IMR-90 (cell line): ENCODE results near the gene CDC7. TPM values are rescaled to one million over a fixed set of nuclear protein-coding genes. Genes with fewer than 3 reads are reported as not detected.

Experiments used
- ATAC-seq: fragments of 200-7000 bp; cut with Tn5 transposase; 2 replicates; pipeline ENCODE4 v1.9.1; 2020; ENCODE audit warnings: low read depth, mild to moderate bottlenecking, moderate library complexity
- BruUV-seq: library from RNA; stranded (reverse); fragments of 400-500 nt; replicated peaks from 2 replicates; lab custom pipeline; 2021; lab: Mats Ljungman, UMichigan
- CTCF ChIA-PET: fragments of 300-600 bp; formaldehyde crosslinking; extraction: SDS; loops from one replicate; lab custom pipeline; 2021; ENCODE audit warnings: antibody characterized with exemption; lab: Yijun Ruan, JAX
- POLR2A ChIA-PET: fragments of 300-600 bp; sonication (Branson Sonifier 250); formaldehyde crosslinking; loops from one replicate; lab custom pipeline; 2022; ENCODE audit warnings: antibody characterized with exemption; ENCODE audit not compliant: unreplicated experiment; lab: Charles Lee
- DNase-seq: peaks from one replicate; pipeline ENCODE4 v3.0.0; 2013
- H2AFZ ChIP-seq: replicated peaks from 2 replicates; pipeline ENCODE3; 2013; ENCODE audit warnings: low read length, mild to moderate bottlenecking; ENCODE audit not compliant: poor library complexity
- H2AK5ac ChIP-seq: 2 replicates; pipeline ENCODE4 v1.6.1; 2013; ENCODE audit warnings: low read depth, low read length, inconsistent platforms
- H2AK9ac ChIP-seq: replicated peaks from 2 replicates; pipeline ENCODE3; 2013; ENCODE audit warnings: mild to moderate bottlenecking, low read depth, low read length, moderate library complexity; ENCODE audit not compliant: poor library complexity
- H2BK120ac ChIP-seq: 2 replicates; pipeline ENCODE4 v1.6.1; 2013; ENCODE audit warnings: low read depth, low read length, inconsistent platforms
- H2BK15ac ChIP-seq: 3 replicates; pipeline ENCODE4 v1.6.1; 2013; ENCODE audit warnings: low read depth, low read length, inconsistent platforms
- H2BK20ac ChIP-seq: 2 replicates; pipeline ENCODE4 v1.6.1; 2013; ENCODE audit warnings: low read depth, mild to moderate bottlenecking, inconsistent platforms, low read length, moderate library complexity
- H2BK5ac ChIP-seq: 2 replicates; pipeline ENCODE4 v1.6.1; 2013; ENCODE audit warnings: mild to moderate bottlenecking, low read depth, low read length, inconsistent platforms; ENCODE audit not compliant: poor library complexity, severe bottlenecking
- H3K14ac ChIP-seq: replicated peaks from 2 replicates; pipeline ENCODE4 v1.6.1; 2013; ENCODE audit warnings: low read depth, low read length, inconsistent platforms
- H3K18ac ChIP-seq: 2 replicates; pipeline ENCODE4 v1.6.1; 2013; ENCODE audit warnings: low read depth, low read length, control low read depth
- H3K23ac ChIP-seq: 2 replicates; pipeline ENCODE4 v1.6.1; 2013; ENCODE audit warnings: low read depth, low read length, inconsistent platforms
- H3K27ac ChIP-seq: 2 replicates; pipeline ENCODE4 v1.5.1; 2013; ENCODE audit warnings: mild to moderate bottlenecking, control low read depth, low read length; ENCODE audit not compliant: insufficient read depth
- H3K27me3 ChIP-seq: 2 replicates; pipeline ENCODE4 v1.6.1; 2013; ENCODE audit warnings: low read length; ENCODE audit not compliant: control insufficient read depth, insufficient read depth
- H3K36me3 ChIP-seq: 2 replicates; pipeline ENCODE4 v1.6.1; 2013; ENCODE audit warnings: low read length, mixed read lengths; ENCODE audit not compliant: control insufficient read depth, insufficient read depth
- H3K4ac ChIP-seq: 2 replicates; pipeline ENCODE4 v1.6.1; 2013; ENCODE audit warnings: low read depth, low read length, inconsistent platforms
- H3K4me1 ChIP-seq: 2 replicates; pipeline ENCODE4 v1.6.1; 2013; ENCODE audit warnings: low read length, mixed read lengths; ENCODE audit not compliant: control insufficient read depth, insufficient read depth
- H3K4me2 ChIP-seq: 2 replicates; pipeline ENCODE4 v1.6.1; 2013; ENCODE audit warnings: low read depth, mild to moderate bottlenecking, control low read depth, low read length, moderate library complexity
- H3K4me3 ChIP-seq: 2 replicates; pipeline ENCODE4 v1.5.1; 2013; ENCODE audit warnings: low read depth, mild to moderate bottlenecking, control low read depth, low read length, moderate library complexity; ENCODE audit not compliant: insufficient read depth
- H3K56ac ChIP-seq: 2 replicates; pipeline ENCODE4 v1.6.1; 2013; ENCODE audit warnings: low read length, inconsistent platforms; ENCODE audit not compliant: insufficient read depth; ENCODE audit errors: extremely low read depth
- H3K79me1 ChIP-seq, 2 experiments: 2 replicates each; pipeline ENCODE4 v1.6.1; 2013; ENCODE audit warnings: low read length in 2 of 2, inconsistent platforms in 1 of 2, low read depth in 1 of 2
- H3K9ac ChIP-seq: 2 replicates; pipeline ENCODE4 v1.6.1; 2013; ENCODE audit warnings: low read depth, low read length, control low read depth
- H3K9me1 ChIP-seq: 2 replicates; pipeline ENCODE4 v1.6.1; 2013; ENCODE audit warnings: low read length, inconsistent platforms; ENCODE audit not compliant: insufficient read depth
- H3K9me3 ChIP-seq: 2 replicates; pipeline ENCODE4 v1.6.1; 2013; ENCODE audit warnings: low read length; ENCODE audit not compliant: control insufficient read depth, insufficient read depth
- H4K20me1 ChIP-seq: 2 replicates; pipeline ENCODE4 v1.6.1; 2013; ENCODE audit warnings: low read length, inconsistent platforms; ENCODE audit not compliant: insufficient read depth
- H4K5ac ChIP-seq: 2 replicates; pipeline ENCODE4 v1.6.1; 2013; ENCODE audit warnings: mild to moderate bottlenecking, low read depth, low read length, control low read depth
- H4K8ac ChIP-seq, 2 experiments: 2 replicates each; pipeline ENCODE4 v1.6.1; 2013; ENCODE audit warnings: low read depth in 2 of 2, low read length in 2 of 2, control low read depth in 1 of 2, inconsistent platforms in 1 of 2
- H4K91ac ChIP-seq: 2 replicates; pipeline ENCODE4 v1.6.1; 2013; ENCODE audit warnings: low read depth, low read length, inconsistent platforms; ENCODE audit not compliant: insufficient read depth
- CHD1 ChIP-seq: IDR thresholded peaks from 2 replicates; pipeline ENCODE4 v1.6.1; 2012; ENCODE audit warnings: low read depth, low read length, improper control_type of control experiment
- ELK1 ChIP-seq: fragments of 150-350 bp; IDR thresholded peaks from 2 replicates; pipeline ENCODE4 v1.6.1; 2016; ENCODE audit warnings: low read depth, mild to moderate bottlenecking, low read length, moderate library complexity, borderline replicate concordance
- MAZ ChIP-seq: IDR thresholded peaks from 2 replicates; pipeline ENCODE4 v1.6.1; 2012; ENCODE audit warnings: low read depth, mild to moderate bottlenecking, low read length, improper control_type of control experiment, moderate library complexity, borderline replicate concordance
- RAD21 ChIP-seq: IDR thresholded peaks from 2 replicates; pipeline ENCODE4 v1.6.1; 2012; ENCODE audit warnings: low read length, improper control_type of control experiment
- RCOR1 ChIP-seq: IDR thresholded peaks from 2 replicates; pipeline ENCODE4 v1.6.1; 2012; ENCODE audit warnings: mild to moderate bottlenecking, low read length, improper control_type of control experiment; ENCODE audit not compliant: insufficient replicate concordance
- RFX5 ChIP-seq: IDR thresholded peaks from 2 replicates; pipeline ENCODE4 v1.8.0; 2012; ENCODE audit warnings: low read depth, mild to moderate bottlenecking, low read length, moderate library complexity
- WGBS, 2 experiments: methylation state at CpG; one replicate each; pipeline versions ENCODE4 v1.1.5 to v1.1.7; 2013; ENCODE audit warnings: missing lambda C conversion rate in 2 of 2; ENCODE audit not compliant: insufficient read length in 1 of 2; ENCODE audit errors: extremely low coverage in 2 of 2; 5-methylcytosine and 5-hydroxymethylcytosine counted together
- dilution Hi-C: fragments of 300-500 bp; cut with HindIII; formaldehyde crosslinking; loops from one replicate; pipeline ENCODE4 v1.14.3; 2018; ENCODE audit warnings: low sequenced_read_pairs; ENCODE audit not compliant: unreplicated experiment
- in situ Hi-C: fragments of 300-500 bp; cut with MboI; formaldehyde crosslinking; loops from 3 replicates; pipeline ENCODE4 v1.14.3; 2019; ENCODE audit warnings: low sequenced_read_pairs, inconsistent platforms, mixed read lengths
- intact Hi-C: fragments of 100-400 bp; cut with micrococcal nuclease; formaldehyde crosslinking; loops from 2 replicates; pipeline ENCODE4 v1.10.0; 2022
- polyA plus RNA-seq, 3 experiments: library from polyadenylated mRNA; depleted of rRNA; stranded (reverse); fragments of >200 nt; gene quantifications; 2 replicates each; pipeline ENCODE4 v1.2.3, GENCODE V29; 2012; ENCODE audit warnings: low replicate concordance in 1 of 3
- total RNA-seq: library from RNA; depleted of rRNA; stranded (reverse); fragments of >200 nt; gene quantifications from 2 replicates; pipeline ENCODE4 v1.2.3, GENCODE V29; 2012

CDC7 gene
- total and polyA plus RNA-seq, 2 of the 4 experiments (the other 2 are of a cell fraction), result 4.3 to 4.7 TPM

DNA sequence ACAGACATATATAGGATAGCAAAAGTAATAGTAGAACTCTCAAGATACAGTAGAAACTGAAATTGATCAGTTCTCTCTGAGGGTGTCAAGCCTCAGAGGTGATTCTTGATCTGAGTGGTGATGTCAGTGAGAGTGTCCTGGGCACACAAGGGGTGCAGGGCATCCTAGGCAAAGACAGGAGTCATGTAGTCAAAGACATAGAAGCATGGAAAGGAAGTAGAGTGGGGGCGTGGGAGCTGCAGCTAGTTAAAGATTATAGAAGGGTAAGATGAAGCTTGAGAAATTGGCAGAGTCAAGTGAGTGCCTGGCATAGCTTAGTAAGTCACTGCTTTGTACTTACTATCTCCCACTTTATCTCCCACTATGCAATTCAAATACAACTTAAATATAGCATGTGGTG is 22.8 kb downstream of the CDC7 start:
- no peak overlapping the region for H3K4me3 ChIP-seq
- ChIA-PET POLR2A (no interaction called here), CTCF (interaction anchor here (2.9 kb wide), 1 partner anchor 11 kb away, joined by 10 read pairs; no protein-coding TSS in a partner anchor)
- no peaks in the 10 kb centered on the region for H3K9me3 ChIP-seq
- no peaks in the 10 kb centered on the region for H3K4me1 ChIP-seq
- no peak overlapping the region for H4K5ac ChIP-seq
- H3K14ac ChIP-seq, result no peak overlapping the region
- H3K36me3 ChIP-seq, result no peaks in the 10 kb centered on the region
- H3K56ac ChIP-seq, result no peak overlapping the region
- H3K18ac ChIP-seq, result no peak overlapping the region
- no peaks in the 10 kb centered on the region for H3K27me3 ChIP-seq
- no peak overlapping the region for H2AK9ac ChIP-seq
- H3K4me2 ChIP-seq, result no peak overlapping the region
- intact Hi-C loops (no loop called here), in situ Hi-C loops (no loop called here), dilution Hi-C loops (no loop called here)
- no peak overlapping the region for H2AFZ ChIP-seq
- WGBS, 2 experiments, result no CpG with 5 or more reads among the region's 1 CpG
- no peak overlapping the region; the same call in 2 of the 3 replicates for H2BK15ac ChIP-seq
- no peak overlapping the region for H2AK5ac ChIP-seq
- H3K79me1 ChIP-seq, result no peaks in the 10 kb centered on the region
- H4K8ac ChIP-seq, result no peak overlapping the region
- H3K9ac ChIP-seq, result no peak overlapping the region
- no peak for TF ChIP-seq CHD1
- TF ChIP-seq MAZ, result no peak
- no peak for TF ChIP-seq ELK1
- TF ChIP-seq RFX5, result no peak
- TF ChIP-seq RCOR1, result no peak
- no peak for TF ChIP-seq RAD21
- no peaks in the 10 kb centered on the region for H3K9me1 ChIP-seq
- no peak overlapping the region for H3K27ac ChIP-seq
- H2BK5ac ChIP-seq, result no peak overlapping the region
- H4K20me1 ChIP-seq, result no peaks in the 10 kb centered on the region
- no peak overlapping the region for H4K91ac ChIP-seq
- no peak overlapping the region for H2BK20ac ChIP-seq
- peak; percentile 26 for DNase-seq
- no peak for ATAC-seq
- H3K4ac ChIP-seq, result no peak overlapping the region
- BruUV-seq, result no TSS peak
- no peak overlapping the region for H2BK120ac ChIP-seq
- H3K23ac ChIP-seq, result no peak overlapping the region
